ENCODE results near the gene PDE8B.
"Not testable (repeated sequence)": the region's sequence is repeated elsewhere in the genome, so short reads cannot be mapped to it uniquely, and the experiment has no call there.

The PDE8B gene

GRCh38 chr5:77380636-77381035, 170.2 kb downstream of the PDE8B start:
- peak overlapping the region; percentile 99 for H3K27ac ChIP-seq (ENCODE audit: low read length)
- H3K79me2 ChIP-seq (ENCODE audit: low read length): no peaks in the 10 kb centered on the region
- peaks cover 7% of the 10 kb centered on the region for H3K36me3 ChIP-seq (replicated peaks; ENCODE audit: low read depth, low read length)
- H4K20me1 ChIP-seq (ENCODE audit: insufficient read depth, low read length): no peaks in the 10 kb centered on the region
- H3K4me1 ChIP-seq (ENCODE audit: low read length): peaks cover 62% of the 10 kb centered on the region
- H3K9ac ChIP-seq (ENCODE audit: low read length): peak overlapping the region; percentile 73
- H2AFZ ChIP-seq (ENCODE audit: low read depth, low read length): 0 out of 2 replicates have a peak overlapping the region, but pooled peaks have one; percentile 14
- peak overlapping the region; percentile 43; the same call in 1 of the 2 replicates for H3K4me3 ChIP-seq (ENCODE audit: low read length)
- TF ChIP-seq, protein P1, sequence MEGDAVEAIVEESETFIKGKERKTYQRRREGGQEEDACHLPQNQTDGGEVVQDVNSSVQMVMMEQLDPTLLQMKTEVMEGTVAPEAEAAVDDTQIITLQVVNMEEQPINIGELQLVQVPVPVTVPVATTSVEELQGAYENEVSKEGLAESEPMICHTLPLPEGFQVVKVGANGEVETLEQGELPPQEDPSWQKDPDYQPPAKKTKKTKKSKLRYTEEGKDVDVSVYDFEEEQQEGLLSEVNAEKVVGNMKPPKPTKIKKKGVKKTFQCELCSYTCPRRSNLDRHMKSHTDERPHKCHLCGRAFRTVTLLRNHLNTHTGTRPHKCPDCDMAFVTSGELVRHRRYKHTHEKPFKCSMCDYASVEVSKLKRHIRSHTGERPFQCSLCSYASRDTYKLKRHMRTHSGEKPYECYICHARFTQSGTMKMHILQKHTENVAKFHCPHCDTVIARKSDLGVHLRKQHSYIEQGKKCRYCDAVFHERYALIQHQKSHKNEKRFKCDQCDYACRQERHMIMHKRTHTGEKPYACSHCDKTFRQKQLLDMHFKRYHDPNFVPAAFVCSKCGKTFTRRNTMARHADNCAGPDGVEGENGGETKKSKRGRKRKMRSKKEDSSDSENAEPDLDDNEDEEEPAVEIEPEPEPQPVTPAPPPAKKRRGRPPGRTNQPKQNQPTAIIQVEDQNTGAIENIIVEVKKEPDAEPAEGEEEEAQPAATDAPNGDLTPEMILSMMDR (IDR thresholded peaks at IDR 0.05; ENCODE audit: low read depth, low read length): no peak
- TF ChIP-seq EZH2phosphoT487 (IDR thresholded peaks at IDR 0.05; ENCODE audit: low read depth): no peak
- no peaks in the 10 kb centered on the region for H3K27me3 ChIP-seq (ENCODE audit: low read depth, low read length)
- H3K9me3 ChIP-seq (ENCODE audit: insufficient read depth, low read length): no peaks in the 10 kb centered on the region
- H3K4me2 ChIP-seq (ENCODE audit: low read length): peak overlapping the region; percentile 59

GRCh38 chr5:77383336-77383735, 172.9 kb downstream of the PDE8B start:
- not testable (repeated sequence) for H3K79me2 ChIP-seq (ENCODE audit: low read length); H3K9me3 ChIP-seq (ENCODE audit: insufficient read depth, low read length); H2AFZ ChIP-seq (ENCODE audit: low read depth, low read length); H3K9ac ChIP-seq (ENCODE audit: low read length); H3K4me3 ChIP-seq (ENCODE audit: low read length); H4K20me1 ChIP-seq (ENCODE audit: insufficient read depth, low read length); H3K27me3 ChIP-seq (ENCODE audit: low read depth, low read length); H3K27ac ChIP-seq (ENCODE audit: low read length); H3K36me3 ChIP-seq (replicated peaks; ENCODE audit: low read depth, low read length); H3K4me2 ChIP-seq (ENCODE audit: low read length)
- H3K4me1 ChIP-seq (ENCODE audit: low read length): peaks cover 39% of the 10 kb centered on the region

DNA sequence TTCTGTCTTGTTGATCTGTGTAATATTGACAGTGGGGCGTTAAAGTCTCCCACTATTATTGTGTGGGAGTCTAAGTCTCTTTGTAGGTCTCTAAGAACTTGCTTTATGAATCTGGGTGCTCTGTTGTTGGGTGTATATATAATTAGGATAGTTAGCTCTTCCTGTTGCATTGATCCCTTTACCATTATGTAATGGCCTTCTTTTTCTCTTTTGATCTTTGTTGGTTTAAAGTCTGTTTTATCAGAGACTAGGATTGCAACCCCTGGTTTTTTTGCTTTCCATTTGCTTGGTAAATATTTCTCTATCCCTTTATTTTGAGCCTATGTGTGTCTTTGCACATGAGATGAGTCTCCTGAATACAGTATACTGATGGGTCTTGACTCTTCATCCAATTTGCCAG, 175.9 kb downstream of the PDE8B start:
- not testable (repeated sequence) for H3K79me2 ChIP-seq (ENCODE audit: low read length); H3K4me2 ChIP-seq (ENCODE audit: low read length); H3K27me3 ChIP-seq (ENCODE audit: low read depth, low read length); H4K20me1 ChIP-seq (ENCODE audit: insufficient read depth, low read length); H3K4me3 ChIP-seq (ENCODE audit: low read length); H3K36me3 ChIP-seq (replicated peaks; ENCODE audit: low read depth, low read length); H3K9ac ChIP-seq (ENCODE audit: low read length); H3K9me3 ChIP-seq (ENCODE audit: insufficient read depth, low read length); H2AFZ ChIP-seq (ENCODE audit: low read depth, low read length); H3K27ac ChIP-seq (ENCODE audit: low read length)
- H3K4me1 ChIP-seq (ENCODE audit: low read length): peaks cover 12% of the 10 kb centered on the region

GRCh38 chr5:77389746-77390145, 179.3 kb downstream of the PDE8B start:
- no peaks in the 10 kb centered on the region for H3K27me3 ChIP-seq (ENCODE audit: low read depth, low read length)
- H3K4me3 ChIP-seq (ENCODE audit: low read length): no peak overlapping the region

DNA sequence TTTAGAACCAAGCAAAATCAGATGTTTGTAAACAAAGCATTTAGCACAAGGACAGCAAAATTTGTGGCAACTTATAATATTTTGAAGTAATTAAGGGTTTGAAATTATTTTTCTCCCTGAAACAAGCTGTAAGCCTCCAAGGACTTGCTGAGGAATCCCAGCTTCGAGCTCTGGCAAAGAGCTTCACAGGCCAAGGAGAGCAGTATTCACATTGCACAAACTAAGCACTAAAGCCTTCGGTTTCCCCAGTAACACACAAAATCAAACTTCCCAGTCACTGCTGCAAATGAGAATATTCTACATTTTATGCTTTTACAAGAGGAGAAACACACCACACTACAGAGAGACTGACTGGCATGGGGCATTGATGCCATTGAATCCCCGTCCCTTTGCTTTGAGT, 179.7 kb downstream of the PDE8B start:
- Histone ChIP-seq H3K27me3 (ENCODE audit: low read depth, low read length) (no peaks in the 10 kb centered on the region), H3K36me3 (replicated peaks; ENCODE audit: low read depth, low read length) (no peaks in the 10 kb centered on the region), H3K79me2 (ENCODE audit: low read length) (no peaks in the 10 kb centered on the region), H3K4me1 (ENCODE audit: low read length) (0 out of 2 replicates have a peak, but pooled peaks cover 3% of the 10 kb centered on the region), H3K27ac (ENCODE audit: low read length) (no peak overlapping the region), H2AFZ (ENCODE audit: low read depth, low read length) (no peak overlapping the region), H3K4me3 (ENCODE audit: low read length) (no peak overlapping the region), H3K9ac (ENCODE audit: low read length) (no peak overlapping the region), H4K20me1 (ENCODE audit: insufficient read depth, low read length) (no peaks in the 10 kb centered on the region), H3K9me3 (ENCODE audit: insufficient read depth, low read length) (no peaks in the 10 kb centered on the region), H3K4me2 (ENCODE audit: low read length) (no peak overlapping the region)
- no peak for TF ChIP-seq EZH2phosphoT487 (IDR thresholded peaks at IDR 0.05; ENCODE audit: low read depth)
- TF ChIP-seq, protein P1 (IDR thresholded peaks at IDR 0.05; ENCODE audit: low read depth, low read length): no peak

More at GRCh38 chr5:77389746-77390145, 179.3 kb downstream of the PDE8B start:
- Histone ChIP-seq H3K9ac (ENCODE audit: low read length) (no peak overlapping the region), H3K36me3 (replicated peaks; ENCODE audit: low read depth, low read length) (no peaks in the 10 kb centered on the region), H3K4me1 (ENCODE audit: low read length) (0 out of 2 replicates have a peak, but pooled peaks cover 3% of the 10 kb centered on the region), H3K4me2 (ENCODE audit: low read length) (no peak overlapping the region), H3K9me3 (ENCODE audit: insufficient read depth, low read length) (no peaks in the 10 kb centered on the region), H3K79me2 (ENCODE audit: low read length) (no peaks in the 10 kb centered on the region), H2AFZ (ENCODE audit: low read depth, low read length) (no peak overlapping the region), H4K20me1 (ENCODE audit: insufficient read depth, low read length) (no peaks in the 10 kb centered on the region), H3K27ac (ENCODE audit: low read length) (no peak overlapping the region)
- no peak for TF ChIP-seq EZH2phosphoT487 (IDR thresholded peaks at IDR 0.05; ENCODE audit: low read depth)
- TF ChIP-seq, protein P1 (IDR thresholded peaks at IDR 0.05; ENCODE audit: low read depth, low read length): no peak
